Tibial artery (tissue), 4 donors: ENCODE data around the gene TREM2.

Experiments
- DNase-seq, 2 donors: peaks; one replicate each; pipeline ENCODE4 v3.0.0-alpha.2; 2019
- H3K27ac ChIP-seq, 2 donors: fragments of 200-600 bp; sonication (generic) in 1 of 2; 1 replicate in 1 of 2; 2 replicates in 1 of 2; pipeline ENCODE4 v1.5.1; 2018 to 2019; ENCODE audit warnings: mild to moderate bottlenecking in 1 of 2
- H3K27me3 ChIP-seq, 2 donors: fragments of 200-600 bp; sonication (generic) in 1 of 2; one replicate each; pipeline versions ENCODE4 v1.5.1 to v1.6.0; 2016 to 2019
- H3K36me3 ChIP-seq, 3 donors: fragments of 200-600 bp; sonication (generic) in 2 of 3; one replicate each; pipeline ENCODE4 v1.5.1; 2016 to 2019; ENCODE audit warnings: mild to moderate bottlenecking in 2 of 3
- H3K4me1 ChIP-seq, 4 donors: fragments of 200-600 bp; sonication (generic) in 2 of 4; 1 replicate in 3 of 4; 2 replicates in 1 of 4; pipeline ENCODE4 v1.5.1; 2016 to 2019
- H3K4me3 ChIP-seq, 2 donors: fragments of 200-600 bp; sonication (generic) in 1 of 2; 1 replicate in 1 of 2; 2 replicates in 1 of 2; pipeline ENCODE4 v1.5.1; 2018 to 2019; ENCODE audit warnings: mild to moderate bottlenecking in 2 of 2
- H3K9me3 ChIP-seq, 3 donors: fragments of 200-600 bp; sonication (generic) in 1 of 3; one replicate each; pipeline ENCODE4 v1.5.1; 2016 to 2019
- intact Hi-C: fragments of 100-400 bp; cut with DNase I; formaldehyde crosslinking; loops from one replicate; pipeline ENCODE4 v1.15.0; 2023; ENCODE audit warnings: low total_unique reads
- TF ChIP-seq, protein P1 (sequence below), 2 experiments: fragments of 200-600 bp in 1 of 2; fragments of 450-650 bp in 1 of 2; IDR thresholded peaks; one replicate each; pipeline ENCODE4 v1.5.1; 2017 to 2019; ENCODE audit warnings: antibody characterized with exemption in 2 of 2, mild to moderate bottlenecking in 1 of 2, moderate library complexity in 1 of 2

Gene TREM2

DNA sequence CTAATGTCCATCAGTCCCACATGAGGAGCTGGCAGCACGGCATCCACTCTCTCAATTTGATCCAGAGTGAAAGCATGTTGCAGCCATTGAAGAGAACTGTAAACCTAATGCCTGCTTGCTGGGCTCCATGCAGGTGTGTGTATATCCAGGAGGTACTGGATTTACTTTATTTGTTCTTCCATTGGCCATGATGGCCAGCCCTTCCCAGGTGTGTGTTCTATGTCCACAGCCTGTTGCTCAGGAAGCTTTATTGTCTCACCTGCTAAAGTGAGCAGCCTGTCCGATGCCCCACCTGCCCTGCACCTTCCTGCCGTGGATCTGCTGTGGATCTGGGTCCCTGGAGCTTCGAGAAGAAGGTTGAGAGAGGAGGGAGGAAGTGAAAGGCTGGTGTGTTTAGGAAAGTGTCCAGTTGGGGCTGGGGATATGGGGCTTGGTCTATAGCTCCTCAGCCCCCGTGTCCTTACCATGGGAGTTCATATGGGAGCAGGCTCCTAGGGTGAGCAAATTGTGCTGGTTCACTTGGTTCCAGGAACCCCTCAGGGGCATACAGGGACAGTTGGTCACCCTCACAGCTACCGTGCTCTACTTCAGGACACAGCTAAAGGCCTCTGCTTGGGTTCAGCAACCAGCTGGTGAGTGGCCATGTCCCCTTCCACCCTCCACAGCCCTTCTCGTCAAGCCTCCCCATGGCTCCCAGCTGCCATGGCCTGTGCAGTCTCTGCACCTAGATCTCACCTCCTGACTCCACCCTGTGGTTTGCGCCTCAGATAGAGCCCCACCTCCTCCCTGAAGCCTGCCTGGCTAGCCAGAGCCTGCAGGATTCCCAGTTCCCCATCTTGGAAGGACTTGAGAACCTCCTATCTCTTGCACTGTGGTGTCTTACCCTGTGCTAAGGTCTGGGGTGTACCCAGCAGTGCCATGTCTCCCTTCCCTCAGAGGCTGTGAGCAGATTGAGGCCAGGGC is 25.3 kb upstream of the TREM2 start:
- intact Hi-C loops: no loop called here

DNA sequence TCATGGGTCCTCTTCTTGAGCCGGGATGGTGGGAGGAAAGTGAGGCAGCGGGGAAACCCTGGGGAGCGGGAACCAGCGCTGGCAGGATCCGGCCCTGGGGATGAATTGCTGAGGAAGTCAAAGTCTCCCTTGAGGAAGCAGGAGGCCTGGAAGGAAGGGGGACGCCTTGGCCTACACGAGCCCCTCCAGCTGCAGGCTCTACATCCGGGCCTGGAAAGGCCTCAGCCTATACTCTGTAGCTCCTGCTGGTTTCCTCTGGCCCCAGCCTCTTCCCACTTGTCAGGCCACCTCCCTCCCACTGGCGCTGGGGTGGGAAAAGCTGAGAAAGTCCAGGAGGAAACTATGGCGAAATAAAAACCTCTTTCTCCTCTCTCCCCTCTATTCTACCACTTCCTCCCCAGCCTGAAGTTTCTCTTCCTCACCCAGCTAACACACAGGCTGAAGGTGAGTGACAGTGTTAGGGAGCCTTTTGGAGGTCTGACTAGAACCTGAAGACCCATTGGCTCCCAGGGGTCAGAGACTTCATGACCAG is 23.2 kb upstream of the TREM2 start:
- no peak overlapping the region for H3K4me3 ChIP-seq
- intact Hi-C loops: no loop called here
- no peak for DNase-seq
- TF ChIP-seq, protein P1, sequence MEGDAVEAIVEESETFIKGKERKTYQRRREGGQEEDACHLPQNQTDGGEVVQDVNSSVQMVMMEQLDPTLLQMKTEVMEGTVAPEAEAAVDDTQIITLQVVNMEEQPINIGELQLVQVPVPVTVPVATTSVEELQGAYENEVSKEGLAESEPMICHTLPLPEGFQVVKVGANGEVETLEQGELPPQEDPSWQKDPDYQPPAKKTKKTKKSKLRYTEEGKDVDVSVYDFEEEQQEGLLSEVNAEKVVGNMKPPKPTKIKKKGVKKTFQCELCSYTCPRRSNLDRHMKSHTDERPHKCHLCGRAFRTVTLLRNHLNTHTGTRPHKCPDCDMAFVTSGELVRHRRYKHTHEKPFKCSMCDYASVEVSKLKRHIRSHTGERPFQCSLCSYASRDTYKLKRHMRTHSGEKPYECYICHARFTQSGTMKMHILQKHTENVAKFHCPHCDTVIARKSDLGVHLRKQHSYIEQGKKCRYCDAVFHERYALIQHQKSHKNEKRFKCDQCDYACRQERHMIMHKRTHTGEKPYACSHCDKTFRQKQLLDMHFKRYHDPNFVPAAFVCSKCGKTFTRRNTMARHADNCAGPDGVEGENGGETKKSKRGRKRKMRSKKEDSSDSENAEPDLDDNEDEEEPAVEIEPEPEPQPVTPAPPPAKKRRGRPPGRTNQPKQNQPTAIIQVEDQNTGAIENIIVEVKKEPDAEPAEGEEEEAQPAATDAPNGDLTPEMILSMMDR (IDR thresholded peaks at IDR 0.05): no peak
- H3K9me3 ChIP-seq: peaks cover 0 to 12% (median 7%) of the 10 kb centered on the region in 3 donors
- no peak overlapping the region for H3K27ac ChIP-seq
- H3K27me3 ChIP-seq: no peaks in the 10 kb centered on the region
- H3K36me3 ChIP-seq: no peaks in the 10 kb centered on the region
- H3K4me1 ChIP-seq: no peaks in the 10 kb centered on the region

More for the DNA sequence above, 25.3 kb upstream of the TREM2 start:
- H3K27ac ChIP-seq: no peak overlapping the region
- H3K27me3 ChIP-seq: peaks cover 0 to 9% of the 10 kb centered on the region in 2 donors
- no peak overlapping the region for H3K4me3 ChIP-seq
- H3K4me1 ChIP-seq: no peaks in the 10 kb centered on the region
- H3K9me3 ChIP-seq: peaks cover 0 to 12% (median 7%) of the 10 kb centered on the region in 3 donors
- H3K36me3 ChIP-seq: no peaks in the 10 kb centered on the region
- TF ChIP-seq, protein P1 (IDR thresholded peaks at IDR 0.05): no peak
- no peak for DNase-seq

DNA sequence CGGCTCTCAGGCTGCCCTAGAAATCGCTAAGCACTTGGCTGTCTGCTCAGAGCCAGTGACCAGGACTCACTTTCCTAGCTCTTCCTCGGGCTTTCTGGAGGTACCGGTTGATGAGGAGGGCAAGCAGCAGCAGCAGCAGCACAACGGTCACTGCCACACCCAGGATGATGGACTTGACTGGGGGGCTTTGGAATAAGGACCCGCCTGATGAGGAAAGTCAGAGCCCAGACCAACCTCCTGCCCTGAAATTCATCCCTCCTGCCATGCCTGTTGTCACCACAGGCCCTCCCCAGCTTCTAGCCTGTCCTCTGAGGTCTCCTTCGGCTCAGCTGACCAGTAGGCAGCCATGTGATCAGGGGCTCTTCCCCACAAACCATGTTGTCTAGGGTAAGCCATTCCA is 21.8 kb upstream of the TREM2 start:
- DNase-seq: no peak
- peaks cover 0 to 5% (median 2%) of the 10 kb centered on the region in 3 donors for H3K9me3 ChIP-seq
- no peaks in the 10 kb centered on the region for H3K36me3 ChIP-seq
- intact Hi-C loops: no loop called here
- H3K4me1 ChIP-seq: no peaks in the 10 kb centered on the region
- H3K4me3 ChIP-seq: no peak overlapping the region
- TF ChIP-seq, protein P1 (IDR thresholded peaks at IDR 0.05): no peak
- H3K27ac ChIP-seq: no peak overlapping the region
- peaks cover 0 to 5% of the 10 kb centered on the region in 2 donors for H3K27me3 ChIP-seq

DNA sequence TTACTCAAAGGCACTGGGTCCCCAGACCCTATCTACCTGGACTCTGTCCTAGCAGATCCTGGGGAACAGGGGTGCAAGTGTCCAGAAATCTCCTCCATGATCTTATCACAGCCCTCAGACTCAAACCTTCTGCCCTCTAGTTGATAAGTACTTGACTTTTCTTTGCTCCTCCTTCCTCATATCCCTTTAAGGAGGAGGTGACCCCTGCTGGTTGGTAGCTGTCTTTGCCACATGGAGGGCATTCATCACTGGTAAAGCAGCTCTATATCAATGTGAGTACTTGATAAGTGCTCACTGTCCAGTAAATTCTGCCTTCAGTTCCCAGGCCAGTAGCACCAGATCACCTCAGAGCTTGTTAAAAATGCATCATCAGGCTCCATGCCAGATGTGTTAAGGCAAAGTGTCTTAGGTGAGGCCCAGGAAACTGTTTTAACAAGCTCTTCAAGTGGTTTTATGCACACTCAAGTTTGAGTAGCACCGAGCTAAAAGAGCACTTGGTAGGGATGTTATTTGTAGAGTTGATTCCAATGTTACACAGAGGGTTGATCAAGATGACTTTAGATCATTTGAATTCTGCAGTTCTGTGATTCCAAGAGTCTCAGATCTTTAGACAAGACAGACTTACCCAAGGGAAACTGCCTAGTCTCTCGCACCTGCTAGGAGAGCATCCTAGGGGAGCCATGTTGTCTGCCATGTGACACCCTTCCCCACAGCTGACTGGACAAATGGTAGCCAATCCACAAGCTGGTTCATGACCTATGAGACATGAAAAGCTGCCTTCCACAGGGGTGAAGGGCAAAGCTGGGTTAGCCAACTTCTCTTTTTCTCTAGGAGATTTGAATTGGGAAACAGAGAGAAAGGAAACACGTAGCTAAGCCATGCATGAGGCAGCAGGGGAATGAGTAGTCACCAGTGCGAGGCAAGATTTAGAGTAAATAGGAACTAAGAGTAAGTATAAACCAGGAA is 19.4 kb upstream of the TREM2 start:
- Histone ChIP-seq H3K4me3 (no peak overlapping the region), H3K27ac (no peak overlapping the region), H3K9me3 (no peaks in the 10 kb centered on the region), H3K4me1 (no peaks in the 10 kb centered on the region), H3K27me3 (peaks cover 0 to 8% of the 10 kb centered on the region in 2 donors), H3K36me3 (no peaks in the 10 kb centered on the region)
- intact Hi-C loops: no loop called here
- TF ChIP-seq, protein P1 (IDR thresholded peaks at IDR 0.05): peak; percentile 25 to 26
- peak in 1 of 2 donors; percentile 25 for DNase-seq

DNA sequence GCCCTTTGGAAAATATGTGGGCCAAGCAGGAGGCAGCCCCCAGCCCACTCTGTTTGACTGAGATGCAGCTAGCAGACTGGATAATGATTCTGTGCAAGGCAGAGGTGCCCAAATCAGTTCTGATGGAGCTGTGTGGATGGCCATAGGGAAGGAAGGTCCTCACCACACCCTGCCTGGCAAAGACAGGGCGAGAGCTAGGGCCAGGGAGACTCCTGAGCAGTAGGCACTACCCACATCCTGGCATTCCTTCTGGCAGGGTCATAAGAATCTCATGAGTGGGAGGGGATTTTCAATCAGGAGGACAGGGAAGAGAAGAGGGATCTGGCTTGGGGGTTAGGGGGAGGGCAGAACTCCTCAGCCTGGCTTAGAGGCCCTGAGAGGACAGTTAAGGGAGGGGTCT is 18.6 kb upstream of the TREM2 start:
- Histone ChIP-seq H3K9me3 (no peaks in the 10 kb centered on the region), H3K36me3 (no peaks in the 10 kb centered on the region), H3K27me3 (peaks cover 0 to 8% of the 10 kb centered on the region in 2 donors), H3K4me1 (no peaks in the 10 kb centered on the region), H3K4me3 (no peak overlapping the region), H3K27ac (no peak overlapping the region)
- no peak for DNase-seq
- intact Hi-C loops: no loop called here
- TF ChIP-seq, protein P1 (IDR thresholded peaks at IDR 0.05): no peak
